K562 (cell line): ENCODE measurements around the gene CFAP221. TPM values are rescaled to one million over a fixed set of nuclear protein-coding genes. Genes with fewer than 3 reads are reported as not detected.

Experiments
- ATF2 ChIP-seq: sonication (generic); formaldehyde crosslinking; IDR thresholded peaks from 2 replicates; pipeline ENCODE4 v1.8.1; 2022; ENCODE audit warnings: missing genetic modification reagents
- CTCFL ChIP-seq: IDR thresholded peaks from 2 replicates; pipeline ENCODE4 v1.6.1; 2011; ENCODE audit warnings: borderline replicate concordance, low read depth, mild to moderate bottlenecking, moderate library complexity, low read length; ENCODE audit not compliant: insufficient read depth, poor library complexity, severe bottlenecking
- L3MBTL2 ChIP-seq: fragments of 450-650 bp; IDR thresholded peaks from 2 replicates; pipeline ENCODE4 v1.6.1; 2016; ENCODE audit warnings: mild to moderate bottlenecking, moderate library complexity
- LEF1 ChIP-seq: fragments of 450-650 bp; IDR thresholded peaks from 2 replicates; pipeline ENCODE4 v1.6.1; 2016; ENCODE audit warnings: mild to moderate bottlenecking
- MEIS2 ChIP-seq: fragments of 450-650 bp; IDR thresholded peaks from 2 replicates; pipeline ENCODE4 v1.6.1; 2014; ENCODE audit warnings: mild to moderate bottlenecking; ENCODE audit not compliant: partially characterized antibody
- NCOA2 ChIP-seq, 2 experiments: fragments of 450-650 bp; IDR thresholded peaks; 2 replicates each; pipeline ENCODE4 v1.6.1; 2018; ENCODE audit warnings: mild to moderate bottlenecking in 2 of 2, moderate library complexity in 1 of 2; ENCODE audit not compliant: partially characterized antibody in 2 of 2
- POU5F1 ChIP-seq: fragments of 150-350 bp; IDR thresholded peaks from 2 replicates; pipeline ENCODE4 v1.6.1; 2014; ENCODE audit warnings: borderline replicate concordance, low read length, low read depth, mild to moderate bottlenecking; ENCODE audit not compliant: partially characterized antibody
- SMAD4 ChIP-seq: fragments of 250-450 bp; sonication (Bioruptor Pico); conservative IDR thresholded peaks from 2 replicates; pipeline ENCODE4 v1.8.0; 2021; ENCODE audit warnings: inconsistent platforms, mild to moderate bottlenecking, moderate library complexity
- STAG1 ChIP-seq: sonication (generic); formaldehyde crosslinking; IDR thresholded peaks from 2 replicates; pipeline ENCODE4 v1.5.0; 2020; ENCODE audit warnings: missing genetic modification reagents, borderline replicate concordance
- XRCC5 ChIP-seq: fragments of 200-400 bp; formaldehyde crosslinking; IDR thresholded peaks from 2 replicates; pipeline ENCODE4 v1.6.1; 2017; ENCODE audit warnings: low read depth, mild to moderate bottlenecking, low read length
- ZBTB12 ChIP-seq: fragments of 250-450 bp; sonication (Bioruptor Pico); IDR thresholded peaks from 2 replicates; pipeline ENCODE4 v1.4.0; 2020
- ZBTB9 ChIP-seq: fragments of 450-650 bp; formaldehyde crosslinking; IDR thresholded peaks from 2 replicates; pipeline ENCODE4 v1.4.0; 2020; ENCODE audit warnings: mild to moderate bottlenecking, moderate library complexity
- ZKSCAN8 ChIP-seq: fragments of 200-800 bp; sonication (Bioruptor generic); IDR thresholded peaks from 2 replicates; pipeline ENCODE4 v1.6.1; 2016; ENCODE audit warnings: missing genetic modification characterization, missing compliant biosample characterization
- ZNF140 ChIP-seq: fragments of 250-450 bp; sonication (Bioruptor Pico); IDR thresholded peaks from 2 replicates; pipeline ENCODE4 v1.8.0; 2021; ENCODE audit warnings: moderate library complexity, mild to moderate bottlenecking, inconsistent platforms
- ZNF282 ChIP-seq: sonication (generic); formaldehyde crosslinking; IDR thresholded peaks from 2 replicates; pipeline ENCODE4 v1.8.1; 2023; ENCODE audit warnings: missing genetic modification reagents
- ZNF316 ChIP-seq: fragments of 450-650 bp; IDR thresholded peaks from 2 replicates; pipeline ENCODE4 v1.6.1; 2016
- ZNF511 ChIP-seq: sonication (generic); formaldehyde crosslinking; IDR thresholded peaks from 2 replicates; pipeline ENCODE4 v1.8.0; 2022; ENCODE audit warnings: mild to moderate bottlenecking, missing genetic modification reagents
- ZNF512 ChIP-seq: IDR thresholded peaks from 2 replicates; pipeline ENCODE4 v1.6.1; 2016; ENCODE audit warnings: missing genetic modification characterization, missing compliant biosample characterization
- polyA plus RNA-seq, 8 experiments: library from polyadenylated mRNA; depleted of rRNA in 4 of 8; stranded (reverse) in 5 of 8; unstranded in 3 of 8; fragments of >200 nt; fragmentation: Nextera tagmentation in 2 of 8; fragmentation: Illumina TruSeq in 1 of 8; extraction: Ambion mirVana in 2 of 8; extraction: Trizol in 1 of 8; gene quantifications; 2 replicates each; pipeline versions ENCODE4 v1.2.1 to v1.2.3, GENCODE V29; 2011 to 2014; ENCODE audit warnings: inconsistent platforms in 1 of 8, missing spikeins in 1 of 8
- total RNA-seq, 7 experiments: library from RNA; depleted of rRNA in 6 of 7; stranded (reverse); fragments of >200 nt in 6 of 7; fragmentation: Illumina TruSeq in 2 of 7; extraction: Trizol in 2 of 7; gene quantifications; 2 replicates each; pipeline versions ENCODE4 v1.2.1 to v1.2.3, GENCODE V29; 2011 to 2021; ENCODE audit warnings: low replicate concordance in 1 of 7

Gene CFAP221
- total and polyA plus RNA-seq, 9 of the 15 experiments (the other 6 are each of a cell fraction or from before 2014, with no cell fraction given), result 0.09 to 1.4 (median 0.65) TPM

GRCh38 chr2:119641562-119642258, 97.5 kb downstream of the CFAP221 start (continued):
- TF ChIP-seq POU5F1 (no peak), L3MBTL2 (no peak), CTCFL (no peak), ZBTB12 (CRISPR knock-in tag) (no peak), ZKSCAN8 (CRISPR knock-in tag) (no peak), ATF2 (no peak), ZNF140 (CRISPR knock-in tag) (no peak), ZNF282 (no peak), SMAD4 (CRISPR knock-in tag) (no peak), ZNF316 (no peak), ZNF512 (tag) (no peak), MEIS2 (no peak), LEF1 (no peak), XRCC5 (peak; percentile 72; the same call in 1 of the 2 replicates), ZNF511 (CRISPR knock-in tag) (no peak), STAG1 (CRISPR knock-in tag) (peak; percentile 67; the same call in 1 of the 2 replicates), NCOA2 (IDR thresholded peaks at IDR 0.05; ENCODE audit: partially characterized antibody in 2 of 2) (no peak), ZBTB9 (CRISPR knock-in tag) (no peak)
